GM23248 (cell line): ENCODE measurements around the gene TRIO.

Experiments used
- EZH2 ChIP-seq: fragments of 200-600 bp; sonication (generic); IDR thresholded peaks from 2 replicates; pipeline ENCODE4 v1.6.1; 2018; ENCODE audit warnings: antibody characterized with exemption, mild to moderate bottlenecking; ENCODE audit not compliant: insufficient read depth, poor library complexity, severe bottlenecking
- EZH2phosphoT487 ChIP-seq: fragments of 200-600 bp; sonication (generic); IDR thresholded peaks from 2 replicates; pipeline ENCODE4 v1.6.1; 2018; ENCODE audit warnings: antibody characterized with exemption, moderate library complexity, mild to moderate bottlenecking, low read depth; ENCODE audit not compliant: insufficient read depth

DNA sequence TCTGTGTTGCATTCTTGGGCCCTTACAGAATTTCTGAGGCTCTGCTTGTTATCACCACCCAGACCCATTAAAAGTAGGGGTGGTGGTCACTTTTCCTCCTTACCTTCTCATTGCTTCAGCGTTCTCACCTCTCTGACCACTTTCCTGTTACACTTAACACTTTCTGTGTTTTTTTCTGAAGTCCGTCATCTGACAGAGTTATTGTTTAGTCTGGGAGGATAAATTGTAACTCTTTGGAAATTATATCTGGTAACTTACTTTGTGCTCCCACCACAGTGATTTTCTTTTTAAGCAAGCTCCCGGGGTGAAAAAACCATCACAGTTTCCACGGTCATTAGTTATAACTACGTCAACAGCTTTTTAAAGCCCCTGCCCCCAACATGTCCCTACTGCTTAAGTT lies 227.2 kb downstream of the TRIO start:
- TF ChIP-seq EZH2 (no peak), EZH2phosphoT487 (no peak)
